H9 (cell line): ENCODE measurements around the gene MXI1. TPM values are rescaled to one million over a fixed set of nuclear protein-coding genes. Genes with fewer than 3 reads are reported as not detected.

Experiments used
- DNase-seq: peaks from one replicate; pipeline ENCODE4 v3.0.0-alpha.2; 2017
- H2AFZ ChIP-seq: one replicate; pipeline ENCODE4 v1.6.1; 2013; ENCODE audit warnings: mild to moderate bottlenecking, low read length, control low read depth, moderate library complexity
- H2AK5ac ChIP-seq: 2 replicates; pipeline ENCODE4 v1.6.1; 2013; ENCODE audit warnings: low read length, control low read depth, mixed read lengths; ENCODE audit not compliant: insufficient read length
- H2BK120ac ChIP-seq: one replicate; pipeline ENCODE4 v1.6.1; 2013; ENCODE audit warnings: low read depth, mild to moderate bottlenecking, low read length, control low read depth, inconsistent platforms; ENCODE audit not compliant: poor library complexity, severe bottlenecking
- H2BK12ac ChIP-seq: 2 replicates; pipeline ENCODE4 v1.6.1; 2013; ENCODE audit warnings: low read length, control low read depth, mixed read lengths, low read depth; ENCODE audit not compliant: insufficient read length
- H2BK15ac ChIP-seq: 2 replicates; pipeline ENCODE4 v1.6.1; 2013; ENCODE audit warnings: low read depth, low read length, control low read depth
- H2BK20ac ChIP-seq: one replicate; pipeline ENCODE4 v1.6.1; 2013; ENCODE audit warnings: low read depth, mild to moderate bottlenecking, low read length, control low read depth, inconsistent platforms; ENCODE audit not compliant: poor library complexity, severe bottlenecking
- H2BK5ac ChIP-seq: 2 replicates; pipeline ENCODE4 v1.6.1; 2013; ENCODE audit warnings: low read length, control low read depth, mixed read lengths; ENCODE audit not compliant: insufficient read length
- H3K14ac ChIP-seq: 2 replicates; pipeline ENCODE4 v1.6.1; 2013; ENCODE audit warnings: low read length, control low read depth; ENCODE audit not compliant: insufficient read depth
- H3K18ac ChIP-seq: 2 replicates; pipeline ENCODE4 v1.6.1; 2013; ENCODE audit warnings: low read depth, mild to moderate bottlenecking, mixed read lengths, low read length, control low read depth; ENCODE audit not compliant: insufficient read length
- H3K23ac ChIP-seq: 2 replicates; pipeline ENCODE4 v1.6.1; 2013; ENCODE audit warnings: low read length, control low read depth, mixed read lengths, low read depth; ENCODE audit not compliant: insufficient read length
- H3K23me2 ChIP-seq: 2 replicates; pipeline ENCODE4 v1.6.1; 2013; ENCODE audit warnings: low read depth, mild to moderate bottlenecking, mixed read lengths, low read length, control low read depth; ENCODE audit not compliant: insufficient read length, poor library complexity, severe bottlenecking
- H3K27ac ChIP-seq: 2 replicates; pipeline ENCODE4 v1.5.1; 2013; ENCODE audit warnings: low read length, control low read depth, mixed read lengths, low read depth; ENCODE audit not compliant: insufficient read length
- H3K27me3 ChIP-seq: 2 replicates; pipeline ENCODE4 v1.6.1; 2013; ENCODE audit warnings: low read length, control low read depth, inconsistent platforms; ENCODE audit not compliant: insufficient read depth
- H3K4ac ChIP-seq: 2 replicates; pipeline ENCODE4 v1.6.1; 2013; ENCODE audit warnings: low read depth, mild to moderate bottlenecking, control low read depth, inconsistent platforms, low read length, moderate library complexity
- H3K4me1 ChIP-seq: 2 replicates; pipeline ENCODE4 v1.6.1; 2013; ENCODE audit warnings: low read length, control low read depth, inconsistent platforms; ENCODE audit not compliant: insufficient read depth
- H3K4me2 ChIP-seq: 2 replicates; pipeline ENCODE4 v1.6.1; 2013; ENCODE audit warnings: low read length, control low read depth, mixed read lengths; ENCODE audit not compliant: insufficient read length, insufficient read depth
- H3K56ac ChIP-seq: 2 replicates; pipeline ENCODE4 v1.6.1; 2013; ENCODE audit warnings: low read depth, mild to moderate bottlenecking, mixed read lengths, low read length, control low read depth; ENCODE audit not compliant: insufficient read length
- H3K79me1 ChIP-seq: 2 replicates; pipeline ENCODE4 v1.6.1; 2013; ENCODE audit warnings: low read depth, mild to moderate bottlenecking, moderate library complexity, low read length, control low read depth, inconsistent platforms; ENCODE audit not compliant: insufficient read depth, poor library complexity, severe bottlenecking
- H3K79me2 ChIP-seq: 2 replicates; pipeline ENCODE4 v1.6.1; 2013; ENCODE audit warnings: low read length, control low read depth, inconsistent platforms; ENCODE audit not compliant: insufficient read depth
- H3K9ac ChIP-seq: 2 replicates; pipeline ENCODE4 v1.6.1; 2013; ENCODE audit warnings: low read length, control low read depth, mixed read lengths; ENCODE audit not compliant: insufficient read length; ENCODE audit errors: extremely low read depth
- H3K9me3 ChIP-seq: one replicate; pipeline ENCODE4 v1.6.1; 2013; ENCODE audit warnings: low read depth, low read length, inconsistent platforms; ENCODE audit not compliant: control insufficient read depth
- H3T11ph ChIP-seq: one replicate; pipeline ENCODE4 v1.6.1; 2013; ENCODE audit warnings: mild to moderate bottlenecking, low read length, control low read depth, inconsistent platforms
- H4K20me1 ChIP-seq: one replicate; pipeline ENCODE4 v1.6.1; 2013; ENCODE audit not compliant: control insufficient read depth, insufficient read length, insufficient read depth
- H4K5ac ChIP-seq: 2 replicates; pipeline ENCODE4 v1.6.1; 2013; ENCODE audit warnings: low read depth, mild to moderate bottlenecking, mixed read lengths, low read length, control low read depth; ENCODE audit not compliant: insufficient read length
- H4K8ac ChIP-seq: replicated peaks from 2 replicates; pipeline ENCODE4 v1.6.1; 2013; ENCODE audit warnings: low read length, control low read depth, mixed read lengths, low read depth; ENCODE audit not compliant: insufficient read length
- H4K91ac ChIP-seq: 2 replicates; pipeline ENCODE4 v1.6.1; 2013; ENCODE audit warnings: low read depth, mild to moderate bottlenecking, moderate library complexity, mixed read lengths, low read length, control low read depth; ENCODE audit not compliant: insufficient read length
- H3K27ac Mint-ChIP-seq, 3 experiments: 2 replicates in 2 of 3; 3 replicates in 1 of 3; pipeline ENCODE4 v1.8.0; 2020 to 2021; ENCODE audit warnings: mixed read lengths in 3 of 3, mild to moderate bottlenecking in 1 of 3, moderate library complexity in 1 of 3
- H3K27me3 Mint-ChIP-seq: 2 replicates; pipeline ENCODE4 v1.8.0; 2021; ENCODE audit warnings: low read depth, mild to moderate bottlenecking, moderate library complexity, mixed read lengths
- H3K36me3 Mint-ChIP-seq, 3 experiments: 2 replicates in 2 of 3; 3 replicates in 1 of 3; pipeline ENCODE4 v1.8.0; 2020 to 2021; ENCODE audit warnings: low read depth in 3 of 3, mixed read lengths in 3 of 3; ENCODE audit not compliant: insufficient read depth in 1 of 3
- H3K4me1 Mint-ChIP-seq, 2 experiments: 2 replicates each; pipeline ENCODE4 v1.8.0; 2020; ENCODE audit warnings: mixed read lengths in 2 of 2
- H3K4me3 Mint-ChIP-seq, 2 experiments: 2 replicates in 1 of 2; 3 replicates in 1 of 2; pipeline ENCODE4 v1.8.0; 2020 to 2021; ENCODE audit warnings: mild to moderate bottlenecking in 2 of 2, mixed read lengths in 2 of 2, moderate library complexity in 1 of 2
- H3K9me3 Mint-ChIP-seq, 2 experiments: 2 replicates in 1 of 2; 3 replicates in 1 of 2; pipeline ENCODE4 v1.8.0; 2020; ENCODE audit warnings: mild to moderate bottlenecking in 2 of 2, mixed read lengths in 2 of 2, moderate library complexity in 1 of 2
- WGBS: extraction: QIAGEN DNeasy Blood & Tissue Kit; methylation state at CpG from one replicate; pipeline ENCODE4 v1.1.7; 2013; ENCODE audit warnings: missing lambda C conversion rate, low lambda C conversion rate, mixed read lengths; ENCODE audit not compliant: insufficient read length; ENCODE audit errors: extremely low coverage; 5-methylcytosine and 5-hydroxymethylcytosine counted together
- total RNA-seq: library from RNA; stranded (reverse); gene quantifications from 2 replicates; pipeline ENCODE4 v1.2.1, GENCODE V29; 2021
- TF ChIP-seq, protein P1 (sequence below): fragments of 200-600 bp; sonication (generic); conservative IDR thresholded peaks from 3 replicates; pipeline ENCODE4 v1.8.0; 2021; ENCODE audit warnings: antibody characterized with exemption, mild to moderate bottlenecking

Gene MXI1
- total RNA-seq, 1 experiment from 2014 or later = 5.6 TPM

DNA sequence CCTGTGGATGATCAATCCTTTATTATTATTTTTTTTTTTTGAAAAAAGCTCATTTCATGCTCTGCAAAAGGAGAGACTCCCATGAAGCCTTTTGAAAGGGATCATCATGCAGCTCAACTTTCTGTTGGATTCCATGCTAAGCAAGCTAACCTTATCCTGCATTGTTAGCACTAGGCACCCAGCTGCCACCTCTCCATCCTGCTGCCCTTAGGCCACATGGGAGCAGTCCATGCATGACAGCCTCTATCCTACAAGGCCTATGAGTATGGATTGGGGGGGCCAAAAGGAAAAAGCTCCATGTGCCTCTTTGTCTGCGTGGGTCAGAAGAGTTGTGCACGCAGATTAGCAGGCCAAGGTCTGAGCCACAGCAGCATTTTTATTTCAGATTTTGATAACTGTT is 78.1 kb downstream of the MXI1 start:
- Histone ChIP-seq H3K4me2 (no peak overlapping the region), H3K14ac (no peak overlapping the region), H2AK5ac (no peak overlapping the region), H3K56ac (no peak overlapping the region), H2BK12ac (no peak overlapping the region), H3K27ac (no peak overlapping the region), H3K18ac (no peak overlapping the region), H3K23me2 (no peaks in the 10 kb centered on the region), H4K20me1 (no peaks in the 10 kb centered on the region), H4K5ac (no peak overlapping the region), H2BK15ac (no peak overlapping the region), H4K8ac (no peak overlapping the region), H2BK20ac (no peak overlapping the region), H3K9me3 (no peaks in the 10 kb centered on the region), H3K79me2 (no peaks in the 10 kb centered on the region), H3K23ac (no peak overlapping the region), H3K4me1 (peaks cover 4% of the 10 kb centered on the region; the same call in 1 of the 2 replicates), H4K91ac (no peak overlapping the region), H3T11ph (no peak overlapping the region), H3K4ac (no peak overlapping the region), H3K9ac (no peak overlapping the region), H2BK120ac (no peak overlapping the region), H2BK5ac (no peak overlapping the region), H3K79me1 (no peaks in the 10 kb centered on the region), H2AFZ (no peak overlapping the region), H3K27me3 (no peaks in the 10 kb centered on the region)
- no peak overlapping the region for H3K27ac Mint-ChIP-seq
- WGBS = no CpG with 5 or more reads among the region's 2 CpGs
- no peaks in the 10 kb centered on the region for H3K27me3 Mint-ChIP-seq
- no peaks in the 10 kb centered on the region for H3K9me3 Mint-ChIP-seq
- no peak for DNase-seq
- TF ChIP-seq, protein P1, sequence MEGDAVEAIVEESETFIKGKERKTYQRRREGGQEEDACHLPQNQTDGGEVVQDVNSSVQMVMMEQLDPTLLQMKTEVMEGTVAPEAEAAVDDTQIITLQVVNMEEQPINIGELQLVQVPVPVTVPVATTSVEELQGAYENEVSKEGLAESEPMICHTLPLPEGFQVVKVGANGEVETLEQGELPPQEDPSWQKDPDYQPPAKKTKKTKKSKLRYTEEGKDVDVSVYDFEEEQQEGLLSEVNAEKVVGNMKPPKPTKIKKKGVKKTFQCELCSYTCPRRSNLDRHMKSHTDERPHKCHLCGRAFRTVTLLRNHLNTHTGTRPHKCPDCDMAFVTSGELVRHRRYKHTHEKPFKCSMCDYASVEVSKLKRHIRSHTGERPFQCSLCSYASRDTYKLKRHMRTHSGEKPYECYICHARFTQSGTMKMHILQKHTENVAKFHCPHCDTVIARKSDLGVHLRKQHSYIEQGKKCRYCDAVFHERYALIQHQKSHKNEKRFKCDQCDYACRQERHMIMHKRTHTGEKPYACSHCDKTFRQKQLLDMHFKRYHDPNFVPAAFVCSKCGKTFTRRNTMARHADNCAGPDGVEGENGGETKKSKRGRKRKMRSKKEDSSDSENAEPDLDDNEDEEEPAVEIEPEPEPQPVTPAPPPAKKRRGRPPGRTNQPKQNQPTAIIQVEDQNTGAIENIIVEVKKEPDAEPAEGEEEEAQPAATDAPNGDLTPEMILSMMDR = no peak
- H3K36me3 Mint-ChIP-seq = peaks cover 5 to 18% (median 13%) of the 10 kb centered on the region in 3 experiments; a peak in 4 of 7 replicates
- H3K4me1 Mint-ChIP-seq = peaks cover 20 to 22% of the 10 kb centered on the region in 2 experiments
- H3K4me3 Mint-ChIP-seq = no peak overlapping the region
